ENCODE measurements around the gene CRIP3.

The CRIP3 gene

GRCh38 chr6:43286980-43287716 is 21.5 kb downstream of the CRIP3 start:
- no peak for DNase-seq

GRCh38 chr6:43286456-43286979 is 22.1 kb downstream of the CRIP3 start:
- DNase-seq = no peak

- DNase-seq = no peak
These were observed 22.8 kb downstream of the CRIP3 start for GRCh38 chr6:43285832-43286231.

- DNase-seq = no peak
These were observed 23.4 kb downstream of the CRIP3 start for GRCh38 chr6:43284991-43285781.

GRCh38 chr6:43283905-43284304 is 24.7 kb downstream of the CRIP3 start:
- DNase-seq = no peak

- no peak for DNase-seq
These were observed 25.1 kb downstream of the CRIP3 start for GRCh38 chr6:43283514-43283901.

GRCh38 chr6:43282636-43283513 is 25.8 kb downstream of the CRIP3 start:
- no peak for DNase-seq

GRCh38 chr6:43282060-43282459 is 26.6 kb downstream of the CRIP3 start:
- DNase-seq = no peak

GRCh38 chr6:43280234-43280633 is 28.4 kb downstream of the CRIP3 start:
- DNase-seq = no peak

GRCh38 chr6:43278524-43279078 is 30.0 kb downstream of the CRIP3 start:
- no peak for DNase-seq

- DNase-seq = no peak
These were observed 30.7 kb downstream of the CRIP3 start for GRCh38 chr6:43277643-43278523.

GRCh38 chr6:43277306-43277642 is 31.4 kb downstream of the CRIP3 start:
- DNase-seq = no peak

- no peak for DNase-seq
These were observed 31.9 kb downstream of the CRIP3 start for GRCh38 chr6:43276577-43277305.

GRCh38 chr6:43275801-43276576 is 32.6 kb downstream of the CRIP3 start:
- DNase-seq = peak in 2 of 3 donors; percentile 31 to 37

GRCh38 chr6:43274916-43275597 is 33.6 kb downstream of the CRIP3 start:
- peak; percentile 24 to 58 (median 38) for DNase-seq

- DNase-seq = no peak
These were observed 34.3 kb downstream of the CRIP3 start for GRCh38 chr6:43274127-43274915.

GRCh38 chr6:43273707-43274106 is 34.9 kb downstream of the CRIP3 start:
- DNase-seq = no peak

GRCh38 chr6:43271944-43272343 is 36.7 kb downstream of the CRIP3 start:
- DNase-seq = no peak

All from suppressor macrophage treated with lipopolysaccharide for 1 hour (primary cell).